ENCODE data around the gene FAH.
A peak's percentile ranks its signal among the peaks of the same experiment; 100 is the strongest.
"Not testable (repeated sequence)": the region's sequence is repeated elsewhere in the genome, so short reads cannot be mapped to it uniquely, and the experiment has no call there.

Gene FAH

GRCh38 chr15:80152896-80153876 is at the start of gene FAH:
TSS of gene FAH (plus strand) at chr15:80152999. CDS start at chr15:80153055, 56 bp downstream.
- DNase-seq, result peak; percentile 77

- no peak for DNase-seq
These were observed 47.6 kb upstream of the FAH start for GRCh38 chr15:80105193-80105592.

- no peak for DNase-seq
These were observed 47.2 kb upstream of the FAH start for GRCh38 chr15:80105595-80105994.

- DNase-seq, result no peak
These were observed 46.7 kb upstream of the FAH start for GRCh38 chr15:80106051-80106450.

- no peak for DNase-seq
These were observed 45.6 kb upstream of the FAH start for GRCh38 chr15:80107204-80107603.

- DNase-seq, result no peak
These were observed 45.0 kb upstream of the FAH start for GRCh38 chr15:80107774-80108173.

GRCh38 chr15:80109388-80109787 is 43.4 kb upstream of the FAH start:
- DNase-seq, result no peak

GRCh38 chr15:80110920-80111319 is 41.9 kb upstream of the FAH start:
- DNase-seq, result no peak

GRCh38 chr15:80114114-80114513 is 38.7 kb upstream of the FAH start:
- DNase-seq, result no peak

- DNase-seq, result no peak
These were observed 37.8 kb upstream of the FAH start for GRCh38 chr15:80115021-80115420.

GRCh38 chr15:80118956-80119355 is 33.8 kb upstream of the FAH start:
- DNase-seq, result no peak

GRCh38 chr15:80120636-80121035 is 32.2 kb upstream of the FAH start:
- DNase-seq, result no peak

GRCh38 chr15:80121546-80121945 is 31.3 kb upstream of the FAH start:
- peak; percentile 20 for DNase-seq

- no peak for DNase-seq
These were observed 29.8 kb upstream of the FAH start for GRCh38 chr15:80123034-80123433.

GRCh38 chr15:80127253-80127652 is 25.5 kb upstream of the FAH start:
- DNase-seq, result not testable (repeated sequence)

- DNase-seq, result no peak
These were observed 24.9 kb upstream of the FAH start for GRCh38 chr15:80127911-80128310.

GRCh38 chr15:80132382-80132781 is 20.4 kb upstream of the FAH start:
- DNase-seq, result no peak

GRCh38 chr15:80136854-80137253 is 15.9 kb upstream of the FAH start:
- DNase-seq, result no peak

GRCh38 chr15:80138961-80139360 is 13.8 kb upstream of the FAH start:
- DNase-seq, result no peak

GRCh38 chr15:80140909-80141308 is 11.9 kb upstream of the FAH start:
- DNase-seq, result no peak

- DNase-seq, result no peak
These were observed 10.7 kb upstream of the FAH start for GRCh38 chr15:80141916-80142598.

GRCh38 chr15:80142646-80143045 is 10.2 kb upstream of the FAH start:
- no peak for DNase-seq

- DNase-seq, result no peak
These were observed 1.7 kb upstream of the FAH start for GRCh38 chr15:80151148-80151547.

- no peak for DNase-seq
These were observed 1.2 kb upstream of the FAH start for GRCh38 chr15:80151576-80151975.
